Panc1 (cell line): Measurements from ENCODE around the gene CCDC92B.
"Not testable (repeated sequence)": the region's sequence is repeated elsewhere in the genome, so short reads cannot be mapped to it uniquely, and the experiment has no call there.

Experiments used
- CTCF ChIP-seq: fragments of 450-650 bp; IDR thresholded peaks from 2 replicates; pipeline ENCODE4 v1.5.1; 2017; ENCODE audit warnings: mild to moderate bottlenecking
- POLR2AphosphoS5 ChIP-seq: IDR thresholded peaks from 2 replicates; pipeline ENCODE4 v1.6.1; 2012; ENCODE audit warnings: mild to moderate bottlenecking, low read depth, low read length, moderate library complexity
- REST ChIP-seq, 2 experiments: IDR thresholded peaks; 2 replicates each; pipeline ENCODE4 v1.6.1; 2011 to 2012; ENCODE audit warnings: low read depth in 2 of 2, control low read depth in 1 of 2, low read length in 1 of 2, mild to moderate bottlenecking in 1 of 2, moderate library complexity in 1 of 2; ENCODE audit not compliant: insufficient read depth in 1 of 2
- SIN3A ChIP-seq: IDR thresholded peaks from 2 replicates; pipeline ENCODE4 v1.6.1; 2012; ENCODE audit warnings: low read depth, mild to moderate bottlenecking, low read length, moderate library complexity, borderline replicate concordance; ENCODE audit not compliant: insufficient read depth

- not testable (repeated sequence) for TF ChIP-seq CTCF; POLR2AphosphoS5; REST (IDR thresholded peaks at IDR 0.05; ENCODE audit: insufficient read depth in 1 of 2, low read depth in 2 of 2, low read length in 1 of 2); SIN3A
Measured at GRCh38 chr17:2781598-2781997, 32.1 kb upstream of the CCDC92B start.
